IMR-90 (cell line): ENCODE results near the gene CPD. TPM values are rescaled to one million over a fixed set of nuclear protein-coding genes. Genes with fewer than 3 reads are reported as not detected.

Experiments
- ATAC-seq: fragments of 200-7000 bp; cut with Tn5 transposase; 2 replicates; pipeline ENCODE4 v1.9.1; 2020; ENCODE audit warnings: low read depth, mild to moderate bottlenecking, moderate library complexity
- BruUV-seq: library from RNA; stranded (reverse); fragments of 400-500 nt; replicated peaks from 2 replicates; lab custom pipeline; 2021; lab: Mats Ljungman, UMichigan
- CTCF ChIA-PET: fragments of 300-600 bp; formaldehyde crosslinking; extraction: SDS; loops from one replicate; lab custom pipeline; 2021; ENCODE audit warnings: antibody characterized with exemption; lab: Yijun Ruan, JAX
- POLR2A ChIA-PET: fragments of 300-600 bp; sonication (Branson Sonifier 250); formaldehyde crosslinking; loops from one replicate; lab custom pipeline; 2022; ENCODE audit warnings: antibody characterized with exemption; ENCODE audit not compliant: unreplicated experiment; lab: Charles Lee
- DNase-seq: peaks from one replicate; pipeline ENCODE4 v3.0.0; 2013
- H2AFZ ChIP-seq: replicated peaks from 2 replicates; pipeline ENCODE3; 2013; ENCODE audit warnings: low read length, mild to moderate bottlenecking; ENCODE audit not compliant: poor library complexity
- H2AK5ac ChIP-seq: 2 replicates; pipeline ENCODE4 v1.6.1; 2013; ENCODE audit warnings: low read depth, low read length, inconsistent platforms
- H2AK9ac ChIP-seq: replicated peaks from 2 replicates; pipeline ENCODE3; 2013; ENCODE audit warnings: mild to moderate bottlenecking, low read depth, low read length, moderate library complexity; ENCODE audit not compliant: poor library complexity
- H2BK120ac ChIP-seq: 2 replicates; pipeline ENCODE4 v1.6.1; 2013; ENCODE audit warnings: low read depth, low read length, inconsistent platforms
- H2BK15ac ChIP-seq: 3 replicates; pipeline ENCODE4 v1.6.1; 2013; ENCODE audit warnings: low read depth, low read length, inconsistent platforms
- H2BK20ac ChIP-seq: 2 replicates; pipeline ENCODE4 v1.6.1; 2013; ENCODE audit warnings: low read depth, mild to moderate bottlenecking, inconsistent platforms, low read length, moderate library complexity
- H2BK5ac ChIP-seq: 2 replicates; pipeline ENCODE4 v1.6.1; 2013; ENCODE audit warnings: mild to moderate bottlenecking, low read depth, low read length, inconsistent platforms; ENCODE audit not compliant: poor library complexity, severe bottlenecking
- H3K14ac ChIP-seq: replicated peaks from 2 replicates; pipeline ENCODE4 v1.6.1; 2013; ENCODE audit warnings: low read depth, low read length, inconsistent platforms
- H3K18ac ChIP-seq: 2 replicates; pipeline ENCODE4 v1.6.1; 2013; ENCODE audit warnings: low read depth, low read length, control low read depth
- H3K23ac ChIP-seq: 2 replicates; pipeline ENCODE4 v1.6.1; 2013; ENCODE audit warnings: low read depth, low read length, inconsistent platforms
- H3K27ac ChIP-seq: 2 replicates; pipeline ENCODE4 v1.5.1; 2013; ENCODE audit warnings: mild to moderate bottlenecking, control low read depth, low read length; ENCODE audit not compliant: insufficient read depth
- H3K27me3 ChIP-seq: 2 replicates; pipeline ENCODE4 v1.6.1; 2013; ENCODE audit warnings: low read length; ENCODE audit not compliant: control insufficient read depth, insufficient read depth
- H3K36me3 ChIP-seq: 2 replicates; pipeline ENCODE4 v1.6.1; 2013; ENCODE audit warnings: low read length, mixed read lengths; ENCODE audit not compliant: control insufficient read depth, insufficient read depth
- H3K4ac ChIP-seq: 2 replicates; pipeline ENCODE4 v1.6.1; 2013; ENCODE audit warnings: low read depth, low read length, inconsistent platforms
- H3K4me1 ChIP-seq: 2 replicates; pipeline ENCODE4 v1.6.1; 2013; ENCODE audit warnings: low read length, mixed read lengths; ENCODE audit not compliant: control insufficient read depth, insufficient read depth
- H3K4me2 ChIP-seq: 2 replicates; pipeline ENCODE4 v1.6.1; 2013; ENCODE audit warnings: low read depth, mild to moderate bottlenecking, control low read depth, low read length, moderate library complexity
- H3K4me3 ChIP-seq: 2 replicates; pipeline ENCODE4 v1.5.1; 2013; ENCODE audit warnings: low read depth, mild to moderate bottlenecking, control low read depth, low read length, moderate library complexity; ENCODE audit not compliant: insufficient read depth
- H3K56ac ChIP-seq: 2 replicates; pipeline ENCODE4 v1.6.1; 2013; ENCODE audit warnings: low read length, inconsistent platforms; ENCODE audit not compliant: insufficient read depth; ENCODE audit errors: extremely low read depth
- H3K79me1 ChIP-seq, 2 experiments: 2 replicates each; pipeline ENCODE4 v1.6.1; 2013; ENCODE audit warnings: low read length in 2 of 2, inconsistent platforms in 1 of 2, low read depth in 1 of 2
- H3K9ac ChIP-seq: 2 replicates; pipeline ENCODE4 v1.6.1; 2013; ENCODE audit warnings: low read depth, low read length, control low read depth
- H3K9me1 ChIP-seq: 2 replicates; pipeline ENCODE4 v1.6.1; 2013; ENCODE audit warnings: low read length, inconsistent platforms; ENCODE audit not compliant: insufficient read depth
- H3K9me3 ChIP-seq: 2 replicates; pipeline ENCODE4 v1.6.1; 2013; ENCODE audit warnings: low read length; ENCODE audit not compliant: control insufficient read depth, insufficient read depth
- H4K20me1 ChIP-seq: 2 replicates; pipeline ENCODE4 v1.6.1; 2013; ENCODE audit warnings: low read length, inconsistent platforms; ENCODE audit not compliant: insufficient read depth
- H4K5ac ChIP-seq: 2 replicates; pipeline ENCODE4 v1.6.1; 2013; ENCODE audit warnings: mild to moderate bottlenecking, low read depth, low read length, control low read depth
- H4K8ac ChIP-seq, 2 experiments: 2 replicates each; pipeline ENCODE4 v1.6.1; 2013; ENCODE audit warnings: low read depth in 2 of 2, low read length in 2 of 2, control low read depth in 1 of 2, inconsistent platforms in 1 of 2
- H4K91ac ChIP-seq: 2 replicates; pipeline ENCODE4 v1.6.1; 2013; ENCODE audit warnings: low read depth, low read length, inconsistent platforms; ENCODE audit not compliant: insufficient read depth
- MAFK ChIP-seq: IDR thresholded peaks from 2 replicates; pipeline ENCODE4 v1.6.1; 2012; ENCODE audit warnings: low read depth, low read length, improper control_type of control experiment
- RCOR1 ChIP-seq: IDR thresholded peaks from 2 replicates; pipeline ENCODE4 v1.6.1; 2012; ENCODE audit warnings: mild to moderate bottlenecking, low read length, improper control_type of control experiment; ENCODE audit not compliant: insufficient replicate concordance
- WGBS, 2 experiments: methylation state at CpG; one replicate each; pipeline versions ENCODE4 v1.1.5 to v1.1.7; 2013; ENCODE audit warnings: missing lambda C conversion rate in 2 of 2; ENCODE audit not compliant: insufficient read length in 1 of 2; ENCODE audit errors: extremely low coverage in 2 of 2; 5-methylcytosine and 5-hydroxymethylcytosine counted together
- dilution Hi-C: fragments of 300-500 bp; cut with HindIII; formaldehyde crosslinking; loops from one replicate; pipeline ENCODE4 v1.14.3; 2018; ENCODE audit warnings: low sequenced_read_pairs; ENCODE audit not compliant: unreplicated experiment
- in situ Hi-C: fragments of 300-500 bp; cut with MboI; formaldehyde crosslinking; loops from 3 replicates; pipeline ENCODE4 v1.14.3; 2019; ENCODE audit warnings: low sequenced_read_pairs, inconsistent platforms, mixed read lengths
- intact Hi-C: fragments of 100-400 bp; cut with micrococcal nuclease; formaldehyde crosslinking; loops from 2 replicates; pipeline ENCODE4 v1.10.0; 2022
- polyA plus RNA-seq, 3 experiments: library from polyadenylated mRNA; depleted of rRNA; stranded (reverse); fragments of >200 nt; gene quantifications; 2 replicates each; pipeline ENCODE4 v1.2.3, GENCODE V29; 2012; ENCODE audit warnings: low replicate concordance in 1 of 3
- total RNA-seq: library from RNA; depleted of rRNA; stranded (reverse); fragments of >200 nt; gene quantifications from 2 replicates; pipeline ENCODE4 v1.2.3, GENCODE V29; 2012

CPD gene
- total and polyA plus RNA-seq, 2 of the 4 experiments (the other 2 are of a cell fraction), result 23.4 to 94.5 TPM

- Histone ChIP-seq H4K91ac (no peak overlapping the region), H3K4me3 (no peak overlapping the region), H2BK20ac (no peak overlapping the region), H3K56ac (no peak overlapping the region), H3K4me2 (peak overlapping the region; percentile 7; the same call in 1 of the 2 replicates), H2AK5ac (no peak overlapping the region), H3K9me3 (no peaks in the 10 kb centered on the region), H3K9ac (no peak overlapping the region), H4K5ac (peak overlapping the region; percentile 38), H4K20me1 (no peaks in the 10 kb centered on the region), H4K8ac (peak overlapping the region in 1 of 2 experiments; percentile 24; a peak in 2 of 4 replicates), H3K27me3 (no peaks in the 10 kb centered on the region), H2BK120ac (no peak overlapping the region), H3K36me3 (no peaks in the 10 kb centered on the region), H3K79me1 (peaks cover 0 to 1% of the 10 kb centered on the region in 2 experiments; a peak in 2 of 4 replicates), H2BK5ac (no peak overlapping the region), H3K4ac (no peak overlapping the region), H3K27ac (no peak overlapping the region), H2AFZ (peak overlapping the region; percentile 40), H3K9me1 (0 out of 2 replicates have a peak, but pooled peaks cover 3% of the 10 kb centered on the region), H3K18ac (no peak overlapping the region), H3K23ac (no peak overlapping the region), H3K4me1 (peaks cover 2% of the 10 kb centered on the region), H2AK9ac (no peak overlapping the region), H2BK15ac (no peak overlapping the region), H3K14ac (0 out of 2 replicates have a peak overlapping the region, but pooled peaks have one; percentile 39)
- BruUV-seq, result no TSS peak
- dilution Hi-C loops (no loop called here), in situ Hi-C loops (no loop called here), intact Hi-C loops (loop anchor here (10.0 kb wide), 1 partner anchor 348 kb away; no protein-coding TSS in a partner anchor)
- no peak for ATAC-seq
- no CpG with 5 or more reads among the region's 10 CpGs for WGBS, 2 experiments
- ChIA-PET POLR2A (no interaction called here), CTCF (no interaction called here)
- TF ChIP-seq MAFK (peak; percentile 39; the same call in 1 of the 2 replicates), RCOR1 (no peak)
- DNase-seq, result no peak
Measured at GRCh38 chr17:30472238-30472890, 93.6 kb downstream of the CPD start.
